A673 (cell line): ENCODE results near the gene IMMP2L. TPM values are rescaled to one million over a fixed set of nuclear protein-coding genes. Genes with fewer than 3 reads are reported as not detected.
A peak's percentile ranks its signal among the peaks of the same experiment; 100 is the strongest.

ENCODE experiments used
- BruUV-seq: library from RNA; stranded (reverse); fragments of 400-500 nt; replicated peaks from 2 replicates; lab custom pipeline; 2021; lab: Mats Ljungman, UMichigan
- CTCF ChIA-PET: fragments of 300-600 bp; sonication (Branson Sonifier 250); formaldehyde crosslinking; loops from one replicate; lab custom pipeline; 2022; ENCODE audit warnings: antibody characterized with exemption; lab: Charles Lee
- POLR2A ChIA-PET: fragments of 300-600 bp; sonication (Branson Sonifier 250); formaldehyde crosslinking; loops from one replicate; lab custom pipeline; 2022; ENCODE audit warnings: antibody characterized with exemption; ENCODE audit not compliant: low non-redundant PET; lab: Charles Lee
- DNase-seq: peaks from one replicate; pipeline ENCODE4 v3.0.0-alpha.2; 2015; ENCODE audit warnings: low spot score
- H3K27ac ChIP-seq: fragments of 200-600 bp; sonication (generic); 2 replicates; pipeline ENCODE4 v1.5.1; 2016; ENCODE audit warnings: mixed run types, low read depth, mild to moderate bottlenecking, mixed read lengths, antibody characterized with exemption, low read length; ENCODE audit not compliant: poor library complexity, severe bottlenecking
- H3K27me3 ChIP-seq: fragments of 200-600 bp; sonication (generic); replicated peaks from 2 replicates; pipeline ENCODE4 v1.6.1; 2017; ENCODE audit warnings: mixed run types, low read depth, mild to moderate bottlenecking, mixed read lengths, antibody characterized with exemption, low read length; ENCODE audit not compliant: insufficient read depth, poor library complexity
- H3K36me3 ChIP-seq: fragments of 200-600 bp; sonication (generic); 2 replicates; pipeline ENCODE4 v1.6.1; 2016; ENCODE audit warnings: mixed run types, mild to moderate bottlenecking, mixed read lengths, antibody characterized with exemption, low read length; ENCODE audit not compliant: insufficient read depth, poor library complexity, severe bottlenecking
- H3K4me1 ChIP-seq: fragments of 200-600 bp; sonication (generic); 2 replicates; pipeline ENCODE4 v1.6.1; 2017; ENCODE audit warnings: mixed run types, mild to moderate bottlenecking, mixed read lengths, antibody characterized with exemption, low read length; ENCODE audit not compliant: insufficient read depth, poor library complexity, severe bottlenecking
- H3K4me3 ChIP-seq: fragments of 200-600 bp; sonication (generic); 2 replicates; pipeline ENCODE4 v1.5.1; 2016; ENCODE audit warnings: low read depth, mixed run types, mild to moderate bottlenecking, mixed read lengths, low read length; ENCODE audit not compliant: poor library complexity, severe bottlenecking
- H3K9me3 ChIP-seq: fragments of 200-600 bp; sonication (generic); 2 replicates; pipeline ENCODE4 v1.6.1; 2016; ENCODE audit warnings: mixed run types, low read depth, mild to moderate bottlenecking, mixed read lengths, antibody characterized with exemption, low read length; ENCODE audit not compliant: poor library complexity, severe bottlenecking
- CTCF ChIP-seq: fragments of 300-800, 200-600 bp; sonication (generic); conservative IDR thresholded peaks from 2 replicates; pipeline ENCODE4 v1.5.1; 2017; ENCODE audit warnings: low read depth, mild to moderate bottlenecking, antibody characterized with exemption, low read length, moderate library complexity, mixed read lengths
- EZH2 ChIP-seq: fragments of 200-600 bp; sonication (generic); IDR thresholded peaks from 2 replicates; pipeline ENCODE4 v1.6.1; 2017; ENCODE audit warnings: borderline replicate concordance, low read depth, mild to moderate bottlenecking, mixed read lengths, antibody characterized with exemption, low read length; ENCODE audit not compliant: poor library complexity, severe bottlenecking
- intact Hi-C: fragments of 100-400 bp; cut with micrococcal nuclease; formaldehyde crosslinking; loops from one replicate; pipeline ENCODE4 v1.10.0; 2022; ENCODE audit not compliant: unreplicated experiment
- total RNA-seq: library from RNA; stranded (reverse); gene quantifications from 2 replicates; pipeline ENCODE4 v1.2.3, GENCODE V29; 2021

Gene IMMP2L
- total RNA-seq, 1 experiment from 2014 or later, result 10.0 TPM

- Histone ChIP-seq H3K4me3 (no peak overlapping the region), H3K4me1 (no peaks in the 10 kb centered on the region), H3K36me3 (no peaks in the 10 kb centered on the region), H3K9me3 (no peaks in the 10 kb centered on the region), H3K27ac (no peak overlapping the region), H3K27me3 (peaks cover 5% of the 10 kb centered on the region)
- BruUV-seq, result no TSS peak
- ChIA-PET CTCF (no interaction called here), POLR2A (no interaction called here)
- TF ChIP-seq EZH2 (no peak), CTCF (no peak)
- intact Hi-C loops, result no loop called here
- DNase-seq, result no peak
These were observed 709.9 kb downstream of the IMMP2L start for GRCh38 chr7:110852156-110852940.

GRCh38 chr7:110850224-110850623 is 712.1 kb downstream of the IMMP2L start:
- Histone ChIP-seq H3K9me3 (no peaks in the 10 kb centered on the region), H3K36me3 (no peaks in the 10 kb centered on the region), H3K4me1 (no peaks in the 10 kb centered on the region), H3K4me3 (no peak overlapping the region), H3K27me3 (peaks cover 14% of the 10 kb centered on the region), H3K27ac (no peak overlapping the region)
- ChIA-PET CTCF (no interaction called here), POLR2A (no interaction called here)
- no peak for DNase-seq
- no TSS peak for BruUV-seq
- TF ChIP-seq EZH2 (no peak), CTCF (no peak)
- intact Hi-C loops, result no loop called here

- no TSS peak for BruUV-seq
- H3K27me3 ChIP-seq, result peaks cover 38% of the 10 kb centered on the region
- TF ChIP-seq EZH2 (no peak), CTCF (no peak)
These were observed 719.5 kb downstream of the IMMP2L start for GRCh38 chr7:110842796-110843195.

More at GRCh38 chr7:110842796-110843195, 719.5 kb downstream of the IMMP2L start:
- no peak overlapping the region for H3K4me3 ChIP-seq
- DNase-seq, result peak; percentile 26
- no peaks in the 10 kb centered on the region for H3K36me3 ChIP-seq
- no peaks in the 10 kb centered on the region for H3K9me3 ChIP-seq
- H3K4me1 ChIP-seq, result no peaks in the 10 kb centered on the region
- ChIA-PET CTCF (no interaction called here), POLR2A (no interaction called here)
- H3K27ac ChIP-seq, result no peak overlapping the region
- intact Hi-C loops, result no loop called here
